Kidney epithelial cell (primary cell): ENCODE results near the gene CARMIL3. TPM values are rescaled to one million over a fixed set of nuclear protein-coding genes. Genes with fewer than 3 reads are reported as not detected.

ENCODE experiments used
- DNase-seq: peaks from one replicate; pipeline ENCODE4 v3.0.0-alpha.2; 2010; ENCODE audit warnings: low read depth
- H3K27me3 ChIP-seq: 2 replicates; pipeline ENCODE4 v1.6.0; 2011; ENCODE audit warnings: low read length; ENCODE audit not compliant: control insufficient read depth, insufficient read depth
- H3K36me3 ChIP-seq: 2 replicates; pipeline ENCODE4 v1.5.1; 2011; ENCODE audit warnings: low read length; ENCODE audit not compliant: control insufficient read depth, insufficient read depth
- H3K4me3 ChIP-seq: 2 replicates; pipeline ENCODE4 v1.5.1; 2011; ENCODE audit warnings: low read depth, mild to moderate bottlenecking, control low read depth, low read length
- total RNA-seq: library from RNA; depleted of rRNA; stranded (reverse); fragments of >200 nt; gene quantifications from 2 replicates; pipeline ENCODE4 v1.2.3, GENCODE V29; 2015
- TF ChIP-seq, protein P1 (sequence below): IDR thresholded peaks from 2 replicates; pipeline ENCODE4 v1.5.1; 2011; ENCODE audit warnings: mild to moderate bottlenecking, moderate library complexity, low read length, control low read depth, inconsistent platforms; ENCODE audit not compliant: insufficient read depth, poor library complexity, severe bottlenecking

CARMIL3 gene
- total RNA-seq, 1 donor from 2014 or later, result 1.5 TPM

DNA sequence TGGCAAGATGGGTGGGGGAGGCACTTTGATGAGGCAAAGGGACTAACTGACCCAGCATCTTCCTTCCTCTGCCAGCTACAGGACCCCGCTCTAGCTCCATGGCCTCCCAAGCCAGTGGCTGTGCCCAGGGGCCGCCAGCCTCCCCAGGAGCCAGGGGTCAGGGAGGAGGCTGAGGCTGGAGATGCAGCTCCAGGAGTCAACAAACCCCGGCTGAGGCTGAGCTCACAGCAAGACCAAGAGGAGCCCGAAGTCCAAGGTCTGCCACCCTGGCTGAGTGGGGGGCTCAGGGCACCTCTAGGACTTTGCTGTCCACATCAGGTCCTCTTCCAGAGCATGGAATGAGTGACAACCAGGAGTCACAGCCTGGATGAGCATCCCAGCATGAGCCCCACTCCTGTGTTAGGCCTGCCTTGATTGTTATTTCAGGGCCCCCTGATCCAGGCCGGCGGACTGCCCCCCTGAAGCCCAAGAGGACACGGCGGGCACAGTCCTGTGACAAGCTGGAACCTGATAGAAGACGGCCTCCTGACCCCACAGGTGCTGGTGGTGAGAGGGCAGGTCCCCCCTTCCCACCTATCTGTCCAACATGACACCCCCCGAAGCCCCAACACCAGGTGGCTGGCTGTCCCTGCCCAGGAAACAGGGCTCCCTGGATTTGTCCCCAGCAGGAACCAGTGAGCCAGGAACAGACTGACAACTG is 17.1 kb downstream of the CARMIL3 start:
- no peaks in the 10 kb centered on the region for H3K36me3 ChIP-seq
- peaks cover 41% of the 10 kb centered on the region for H3K27me3 ChIP-seq
- DNase-seq, result no peak
- no peak overlapping the region for H3K4me3 ChIP-seq
- TF ChIP-seq, protein P1, sequence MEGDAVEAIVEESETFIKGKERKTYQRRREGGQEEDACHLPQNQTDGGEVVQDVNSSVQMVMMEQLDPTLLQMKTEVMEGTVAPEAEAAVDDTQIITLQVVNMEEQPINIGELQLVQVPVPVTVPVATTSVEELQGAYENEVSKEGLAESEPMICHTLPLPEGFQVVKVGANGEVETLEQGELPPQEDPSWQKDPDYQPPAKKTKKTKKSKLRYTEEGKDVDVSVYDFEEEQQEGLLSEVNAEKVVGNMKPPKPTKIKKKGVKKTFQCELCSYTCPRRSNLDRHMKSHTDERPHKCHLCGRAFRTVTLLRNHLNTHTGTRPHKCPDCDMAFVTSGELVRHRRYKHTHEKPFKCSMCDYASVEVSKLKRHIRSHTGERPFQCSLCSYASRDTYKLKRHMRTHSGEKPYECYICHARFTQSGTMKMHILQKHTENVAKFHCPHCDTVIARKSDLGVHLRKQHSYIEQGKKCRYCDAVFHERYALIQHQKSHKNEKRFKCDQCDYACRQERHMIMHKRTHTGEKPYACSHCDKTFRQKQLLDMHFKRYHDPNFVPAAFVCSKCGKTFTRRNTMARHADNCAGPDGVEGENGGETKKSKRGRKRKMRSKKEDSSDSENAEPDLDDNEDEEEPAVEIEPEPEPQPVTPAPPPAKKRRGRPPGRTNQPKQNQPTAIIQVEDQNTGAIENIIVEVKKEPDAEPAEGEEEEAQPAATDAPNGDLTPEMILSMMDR, result no peak

DNA sequence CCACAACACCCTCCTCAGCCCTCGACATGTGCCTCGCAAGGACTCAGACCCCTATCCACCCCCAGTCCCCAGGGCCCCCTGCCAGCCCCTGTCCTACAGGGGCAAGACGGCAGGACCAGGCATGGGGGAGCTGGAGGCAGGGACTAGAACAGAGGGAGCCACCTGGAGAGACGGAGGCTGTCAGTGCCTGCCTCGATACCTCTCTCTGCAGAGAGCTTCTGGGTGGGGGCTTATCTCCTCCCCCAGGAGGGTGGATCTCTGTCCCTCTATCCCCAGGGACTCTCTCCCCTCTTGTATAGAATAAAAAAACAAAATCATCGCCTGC is 17.6 kb downstream of the CARMIL3 start:
- TF ChIP-seq, protein P1, result no peak
- Histone ChIP-seq H3K4me3 (no peak overlapping the region), H3K36me3 (no peaks in the 10 kb centered on the region), H3K27me3 (peaks cover 38% of the 10 kb centered on the region)
- DNase-seq, result no peak

- TF ChIP-seq, protein P1, result no peak
- DNase-seq, result no peak
Observed at GRCh38 chr14:24070285-24071143, 18.7 kb downstream of the CARMIL3 start.

GRCh38 chr14:24071144-24071697 is 19.4 kb downstream of the CARMIL3 start, which contains the start of gene CPNE6:
TSS of gene CPNE6 (plus strand) at chr14:24071562. CDS start at chr14:24072937, 1,375 bp downstream.
- DNase-seq, result no peak
- H3K27me3 ChIP-seq, result peaks cover 38% of the 10 kb centered on the region
- TF ChIP-seq, protein P1, result no peak

More at GRCh38 chr14:24070285-24071143, 18.7 kb downstream of the CARMIL3 start:
- Histone ChIP-seq H3K4me3 (no peak overlapping the region), H3K36me3 (no peaks in the 10 kb centered on the region), H3K27me3 (peaks cover 38% of the 10 kb centered on the region)

DNA sequence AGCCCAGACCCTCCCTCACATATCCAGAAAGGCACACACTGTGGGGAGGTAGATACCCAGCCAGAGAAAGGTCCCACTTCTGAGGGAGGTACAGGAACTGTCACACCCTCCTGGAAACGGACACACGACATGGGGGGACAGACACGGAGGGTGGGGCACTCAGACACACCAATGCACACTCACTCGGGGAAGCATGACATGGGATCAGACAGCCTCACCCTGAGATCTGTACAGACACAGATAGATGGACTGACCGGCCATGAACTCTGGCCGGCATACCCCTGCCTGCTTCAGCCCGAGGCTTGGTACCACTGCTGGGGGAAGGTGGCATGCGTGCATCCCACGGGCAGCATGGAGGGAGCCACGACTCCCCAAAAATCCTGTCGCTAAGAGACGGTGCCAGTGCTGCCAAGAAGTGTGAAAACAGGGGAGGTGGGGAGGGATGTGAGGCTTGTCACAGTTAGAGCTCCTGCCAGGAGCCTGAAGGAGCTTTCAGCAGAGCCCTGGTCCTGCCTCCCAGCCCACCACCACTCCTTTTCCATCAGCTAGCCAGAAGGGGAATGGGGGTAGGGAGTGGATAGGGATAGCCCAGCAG is 20.1 kb downstream of the CARMIL3 start:
- TF ChIP-seq, protein P1, result no peak
- H3K27me3 ChIP-seq, result peaks cover 36% of the 10 kb centered on the region
- no peaks in the 10 kb centered on the region for H3K36me3 ChIP-seq
- DNase-seq, result no peak
- no peak overlapping the region for H3K4me3 ChIP-seq

More at GRCh38 chr14:24071144-24071697, 19.4 kb downstream of the CARMIL3 start, which contains the start of gene CPNE6:
- Histone ChIP-seq H3K4me3 (no peak within 1 kb of the TSS), H3K36me3 (no peaks in the 10 kb centered on the region)
